ENCODE data around the gene BTG1. TPM values are rescaled to one million over a fixed set of nuclear protein-coding genes. Genes with fewer than 3 reads are reported as not detected.

BTG1 gene
- total RNA-seq, 1 experiment from 2014 or later = 72.4 TPM

- CTCF ChIA-PET = no interaction called here
- H3K4me1 ChIP-seq (replicated peaks; ENCODE audit: insufficient read depth) = peaks cover 19% of the 10 kb centered on the region
- no peaks in the 10 kb centered on the region for H3K79me2 ChIP-seq (ENCODE audit: low read depth)
- H3K9me3 ChIP-seq (ENCODE audit: insufficient read depth, low read depth) = no peaks in the 10 kb centered on the region; the same call in 1 of the 2 replicates
- no peaks in the 10 kb centered on the region for H3K27me3 ChIP-seq (ENCODE audit: insufficient read depth, low read depth)
- H3K4me2 ChIP-seq = no peak overlapping the region
- intact Hi-C loops (cut with micrococcal nuclease; ENCODE audit: unreplicated experiment) = no loop called here
- H2AFZ ChIP-seq = no peak overlapping the region
- H3K4me3 ChIP-seq = no peak overlapping the region
- no peak for TF ChIP-seq EZH2 (IDR thresholded peaks at IDR 0.05; ENCODE audit: low read depth)
- no peak for TF ChIP-seq CTCF (conservative IDR thresholded peaks at IDR 0.05)
- BruUV-seq (replicated peaks) = no TSS peak
- H3K9me2 ChIP-seq (ENCODE audit: insufficient read depth) = no peaks in the 10 kb centered on the region
- POLR2A ChIA-PET (ENCODE audit: unreplicated experiment) = no interaction called here
- H3F3A ChIP-seq (ENCODE audit: insufficient read depth, low read depth) = peaks cover 17% of the 10 kb centered on the region; the same call in 1 of the 2 replicates
- DNase-seq = no peak
- no peaks in the 10 kb centered on the region for H4K20me1 ChIP-seq (ENCODE audit: insufficient read depth)
- no peaks in the 10 kb centered on the region for H3K36me3 ChIP-seq (ENCODE audit: low read depth)
- no peak overlapping the region for H3K27ac ChIP-seq
Measured at GRCh38 chr12:92156704-92157395, 11.2 kb upstream of the BTG1 start.

GRCh38 chr12:92156139-92156538 is 10.5 kb upstream of the BTG1 start:
- BruUV-seq (replicated peaks) = no TSS peak
- DNase-seq = no peak
- peaks cover 10% of the 10 kb centered on the region; the same call in 1 of the 2 replicates for H3F3A ChIP-seq (ENCODE audit: insufficient read depth, low read depth)
- H3K27me3 ChIP-seq (ENCODE audit: insufficient read depth, low read depth) = no peaks in the 10 kb centered on the region
- H3K9me2 ChIP-seq (ENCODE audit: insufficient read depth) = no peaks in the 10 kb centered on the region
- intact Hi-C loops (cut with micrococcal nuclease; ENCODE audit: unreplicated experiment) = no loop called here
- TF ChIP-seq CTCF (conservative IDR thresholded peaks at IDR 0.05) (no peak), EZH2 (IDR thresholded peaks at IDR 0.05; ENCODE audit: low read depth) (no peak)
- ChIA-PET POLR2A (ENCODE audit: unreplicated experiment) (interaction anchor here (0.6 kb wide), 1 partner anchor 22 kb away, joined by 3 read pairs; no protein-coding TSS in a partner anchor), CTCF (no interaction called here)
- H3K4me3 ChIP-seq = no peak overlapping the region
- H3K27ac ChIP-seq = no peak overlapping the region
- no peaks in the 10 kb centered on the region for H3K36me3 ChIP-seq (ENCODE audit: low read depth)
- no peak overlapping the region for H3K4me2 ChIP-seq
- H4K20me1 ChIP-seq (ENCODE audit: insufficient read depth) = no peaks in the 10 kb centered on the region
- H3K4me1 ChIP-seq (replicated peaks; ENCODE audit: insufficient read depth) = peaks cover 12% of the 10 kb centered on the region
- H3K79me2 ChIP-seq (ENCODE audit: low read depth) = no peaks in the 10 kb centered on the region
- H3K9me3 ChIP-seq (ENCODE audit: insufficient read depth, low read depth) = no peaks in the 10 kb centered on the region; the same call in 1 of the 2 replicates
- H2AFZ ChIP-seq = no peak overlapping the region

GRCh38 chr12:92155733-92156132 is 10.1 kb upstream of the BTG1 start:
- BruUV-seq (replicated peaks) = no TSS peak
- Histone ChIP-seq H3K27me3 (ENCODE audit: insufficient read depth, low read depth) (no peaks in the 10 kb centered on the region), H2AFZ (no peak overlapping the region), H3K27ac (no peak overlapping the region), H3K9me3 (ENCODE audit: insufficient read depth, low read depth) (no peaks in the 10 kb centered on the region; the same call in 1 of the 2 replicates), H4K20me1 (ENCODE audit: insufficient read depth) (no peaks in the 10 kb centered on the region), H3K4me2 (no peak overlapping the region), H3K9me2 (ENCODE audit: insufficient read depth) (no peaks in the 10 kb centered on the region), H3K36me3 (ENCODE audit: low read depth) (no peaks in the 10 kb centered on the region), H3F3A (ENCODE audit: insufficient read depth, low read depth) (peaks cover 6% of the 10 kb centered on the region; the same call in 1 of the 2 replicates), H3K4me3 (no peak overlapping the region), H3K4me1 (replicated peaks; ENCODE audit: insufficient read depth) (peaks cover 8% of the 10 kb centered on the region), H3K79me2 (ENCODE audit: low read depth) (no peaks in the 10 kb centered on the region)
- POLR2A ChIA-PET (ENCODE audit: unreplicated experiment) = interaction anchor here (0.6 kb wide), 1 partner anchor 21 kb away, joined by 3 read pairs; no protein-coding TSS in a partner anchor
- intact Hi-C loops (cut with micrococcal nuclease; ENCODE audit: unreplicated experiment) = no loop called here
- no peak for DNase-seq
- CTCF ChIA-PET = no interaction called here
- TF ChIP-seq EZH2 (IDR thresholded peaks at IDR 0.05; ENCODE audit: low read depth) (no peak), CTCF (conservative IDR thresholded peaks at IDR 0.05) (no peak)

All from PC-9 (cell line).